ENCODE results near the gene CHMP2B. TPM values are rescaled to one million over a fixed set of nuclear protein-coding genes. Genes with fewer than 3 reads are reported as not detected.
A peak's percentile ranks its signal among the peaks of the same experiment; 100 is the strongest.
"Not testable (repeated sequence)": the region's sequence is repeated elsewhere in the genome, so short reads cannot be mapped to it uniquely, and the experiment has no call there.

Gene CHMP2B
- total and polyA plus RNA-seq, 3 experiments from 2014 or later, result 31.2 to 55.6 (median 33.9) TPM

- no peak for DNase-seq
- no peaks in the 10 kb centered on the region for H3K4me1 Mint-ChIP-seq
- Histone ChIP-seq H3K27me3 (ENCODE audit: insufficient read depth, low read length, poor library complexity, severe bottlenecking) (no peaks in the 10 kb centered on the region), H3K4me1 (ENCODE audit: insufficient read depth, low read length) (no peaks in the 10 kb centered on the region), H3K36me3 (ENCODE audit: insufficient read depth, low read length) (no peaks in the 10 kb centered on the region), H3K27ac (ENCODE audit: low read depth, low read length) (no peak overlapping the region), H3K9me3 (ENCODE audit: low read length) (no peaks in the 10 kb centered on the region), H3K4me3 (ENCODE audit: low read length) (no peak overlapping the region)
- H3K4me3 Mint-ChIP-seq, result no peak overlapping the region
- POLR2A ChIA-PET, result no interaction called here
- CTCF ChIA-PET, result interaction anchor here (1.1 kb wide), 1 partner anchor 19 kb away, joined by 3 read pairs; no protein-coding TSS in a partner anchor
- no peaks in the 10 kb centered on the region for H3K36me3 Mint-ChIP-seq
- peaks cover 7 to 24% of the 10 kb centered on the region in 2 donors for H3K27me3 Mint-ChIP-seq
- H3K9me3 Mint-ChIP-seq, result no peaks in the 10 kb centered on the region
- H3K27ac Mint-ChIP-seq, result no peak overlapping the region
Measured at GRCh38 chr3:87288446-87288845, 61.3 kb downstream of the CHMP2B start.

GRCh38 chr3:87298111-87298718 lies 71.1 kb downstream of the CHMP2B start:
- POLR2A ChIA-PET, result no interaction called here
- Mint-ChIP-seq H3K4me1 (peaks cover 0 to 4% (median 0%) of the 10 kb centered on the region in 3 donors), H3K9me3 (no peaks in the 10 kb centered on the region)

GRCh38 chr3:87305031-87305430 lies 77.9 kb downstream of the CHMP2B start:
- POLR2A ChIA-PET; H3K4me3 ChIP-seq (ENCODE audit: low read length); H3K36me3 Mint-ChIP-seq; H3K9me3 ChIP-seq (ENCODE audit: low read length); CTCF ChIA-PET; H3K27me3 ChIP-seq (ENCODE audit: insufficient read depth, low read length, poor library complexity, severe bottlenecking); H3K9me3 Mint-ChIP-seq; DNase-seq; H3K36me3 ChIP-seq (ENCODE audit: insufficient read depth, low read length); H3K4me1 Mint-ChIP-seq; H3K27ac ChIP-seq (ENCODE audit: low read depth, low read length); H3K27ac Mint-ChIP-seq; H3K4me3 Mint-ChIP-seq; H3K4me1 ChIP-seq (ENCODE audit: insufficient read depth, low read length): not testable (repeated sequence)
- H3K27me3 Mint-ChIP-seq, result peaks cover 0 to 14% of the 10 kb centered on the region in 2 donors

More at GRCh38 chr3:87298111-87298718, 71.1 kb downstream of the CHMP2B start:
- no peaks in the 10 kb centered on the region for H3K4me1 ChIP-seq (ENCODE audit: insufficient read depth, low read length)
- H3K27ac Mint-ChIP-seq, result no peak overlapping the region
- H3K27ac ChIP-seq (ENCODE audit: low read depth, low read length), result no peak overlapping the region
- H3K27me3 Mint-ChIP-seq, result peaks cover 0 to 7% of the 10 kb centered on the region in 2 donors
- no peak overlapping the region for H3K4me3 ChIP-seq (ENCODE audit: low read length)
- CTCF ChIA-PET, result interaction anchor here (0.8 to 1.4 kb wide), 2 partner anchors 12 to 815 kb away, joined by 3 to 9 read pairs; no protein-coding TSS in a partner anchor
- no peaks in the 10 kb centered on the region for H3K36me3 ChIP-seq (ENCODE audit: insufficient read depth, low read length)
- DNase-seq, result peak in 2 of 5 donors; percentile 13 to 20
- H3K4me3 Mint-ChIP-seq, result no peak overlapping the region
- H3K36me3 Mint-ChIP-seq, result no peaks in the 10 kb centered on the region
- H3K27me3 ChIP-seq (ENCODE audit: insufficient read depth, low read length, poor library complexity, severe bottlenecking), result no peaks in the 10 kb centered on the region
- H3K9me3 ChIP-seq (ENCODE audit: low read length), result no peaks in the 10 kb centered on the region

Other genes starting within 250 kb of the CHMP2B start
- not detected for gene VGLL3, start 236.2 kb upstream of the CHMP2B start, total RNA-seq
- not detected for gene VGLL3, start 236.2 kb upstream of the CHMP2B start, polyA plus RNA-seq
- gene POU1F1, start 49.3 kb downstream of the CHMP2B start, total RNA-seq, result not detected
- gene POU1F1, start 49.3 kb downstream of the CHMP2B start, polyA plus RNA-seq, result not detected

All from CD8-positive, alpha-beta memory T cell (primary cell).